ENCODE data around the gene ASB5.

DNA sequence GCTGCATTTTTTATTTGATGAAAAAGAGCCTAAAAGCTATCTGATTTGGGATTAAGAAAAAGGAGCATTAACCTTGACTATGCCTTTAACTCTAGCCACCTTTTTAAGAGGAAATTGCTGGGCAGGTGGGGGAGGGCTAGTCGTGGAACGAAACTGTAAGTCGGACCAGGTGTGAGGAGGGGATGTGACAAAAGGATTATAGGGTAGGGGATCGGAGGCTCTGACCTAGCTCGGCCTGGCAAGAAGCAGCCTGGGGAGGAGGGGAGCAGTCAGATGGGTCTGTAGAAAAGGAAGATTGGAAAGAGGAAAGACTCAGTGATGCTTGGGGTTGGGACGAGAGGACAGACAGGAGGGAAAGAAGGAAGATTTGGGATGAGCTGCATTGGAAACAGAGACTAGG lies 29.6 kb upstream of the ASB5 start:
- TF ChIP-seq, protein P1, sequence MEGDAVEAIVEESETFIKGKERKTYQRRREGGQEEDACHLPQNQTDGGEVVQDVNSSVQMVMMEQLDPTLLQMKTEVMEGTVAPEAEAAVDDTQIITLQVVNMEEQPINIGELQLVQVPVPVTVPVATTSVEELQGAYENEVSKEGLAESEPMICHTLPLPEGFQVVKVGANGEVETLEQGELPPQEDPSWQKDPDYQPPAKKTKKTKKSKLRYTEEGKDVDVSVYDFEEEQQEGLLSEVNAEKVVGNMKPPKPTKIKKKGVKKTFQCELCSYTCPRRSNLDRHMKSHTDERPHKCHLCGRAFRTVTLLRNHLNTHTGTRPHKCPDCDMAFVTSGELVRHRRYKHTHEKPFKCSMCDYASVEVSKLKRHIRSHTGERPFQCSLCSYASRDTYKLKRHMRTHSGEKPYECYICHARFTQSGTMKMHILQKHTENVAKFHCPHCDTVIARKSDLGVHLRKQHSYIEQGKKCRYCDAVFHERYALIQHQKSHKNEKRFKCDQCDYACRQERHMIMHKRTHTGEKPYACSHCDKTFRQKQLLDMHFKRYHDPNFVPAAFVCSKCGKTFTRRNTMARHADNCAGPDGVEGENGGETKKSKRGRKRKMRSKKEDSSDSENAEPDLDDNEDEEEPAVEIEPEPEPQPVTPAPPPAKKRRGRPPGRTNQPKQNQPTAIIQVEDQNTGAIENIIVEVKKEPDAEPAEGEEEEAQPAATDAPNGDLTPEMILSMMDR (IDR thresholded peaks at IDR 0.05 in 2 of 3, conservative IDR thresholded peaks at IDR 0.05 in 1 of 3; ENCODE audit: insufficient read depth in 2 of 3, low read depth in 1 of 3, low read length in 3 of 3) = no peak
- no peak for TF ChIP-seq ZZZ3 (IDR thresholded peaks at IDR 0.05)
- TF ChIP-seq, protein P2, sequence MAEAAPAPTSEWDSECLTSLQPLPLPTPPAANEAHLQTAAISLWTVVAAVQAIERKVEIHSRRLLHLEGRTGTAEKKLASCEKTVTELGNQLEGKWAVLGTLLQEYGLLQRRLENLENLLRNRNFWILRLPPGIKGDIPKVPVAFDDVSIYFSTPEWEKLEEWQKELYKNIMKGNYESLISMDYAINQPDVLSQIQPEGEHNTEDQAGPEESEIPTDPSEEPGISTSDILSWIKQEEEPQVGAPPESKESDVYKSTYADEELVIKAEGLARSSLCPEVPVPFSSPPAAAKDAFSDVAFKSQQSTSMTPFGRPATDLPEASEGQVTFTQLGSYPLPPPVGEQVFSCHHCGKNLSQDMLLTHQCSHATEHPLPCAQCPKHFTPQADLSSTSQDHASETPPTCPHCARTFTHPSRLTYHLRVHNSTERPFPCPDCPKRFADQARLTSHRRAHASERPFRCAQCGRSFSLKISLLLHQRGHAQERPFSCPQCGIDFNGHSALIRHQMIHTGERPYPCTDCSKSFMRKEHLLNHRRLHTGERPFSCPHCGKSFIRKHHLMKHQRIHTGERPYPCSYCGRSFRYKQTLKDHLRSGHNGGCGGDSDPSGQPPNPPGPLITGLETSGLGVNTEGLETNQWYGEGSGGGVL (CRISPR knock-in tag; IDR thresholded peaks at IDR 0.05) = no peak
- TF ChIP-seq NR1H2 (CRISPR knock-in tag; IDR thresholded peaks at IDR 0.05) = no peak
- TF ChIP-seq POLR2AphosphoS5 (IDR thresholded peaks at IDR 0.05; ENCODE audit: control insufficient read depth, insufficient read depth, low read depth, low read length) = no peak
- no peak for TF ChIP-seq SP1 (CRISPR knock-in tag; IDR thresholded peaks at IDR 0.05)
- no peak for TF ChIP-seq KDM1A (IDR thresholded peaks at IDR 0.05)
- no peak for TF ChIP-seq TCF7L2 (IDR thresholded peaks at IDR 0.05; ENCODE audit: low read depth, low read length)
